GM13977 (cell line): ENCODE data around the gene CT47C1.
"Not testable (repeated sequence)": the region's sequence is repeated elsewhere in the genome, so short reads cannot be mapped to it uniquely, and the experiment has no call there.

ENCODE experiments used
- DNase-seq: peaks from one replicate; pipeline ENCODE4 v3.0.0; 2012; ENCODE audit warnings: low spot score
- in situ Hi-C: fragments of 300-500 bp; cut with MboI; formaldehyde crosslinking; loops from one replicate; pipeline ENCODE4 v1.12.0; 2022; ENCODE audit warnings: low sequenced_read_pairs, low pct_unique_long_range_greater_than_20kb, mixed read lengths, inconsistent platforms; ENCODE audit not compliant: unreplicated experiment
- TF ChIP-seq, protein P1 (sequence below): IDR thresholded peaks from 2 replicates; pipeline ENCODE4 v1.5.1; 2012; ENCODE audit warnings: mild to moderate bottlenecking, control low read depth; ENCODE audit not compliant: insufficient read depth; ENCODE audit errors: extremely low read depth, missing control alignments

The CT47C1 gene

GRCh38 chrX:119072744-119073143 lies at the start of gene CT47C1:
TSS of gene CT47C1 (plus strand) at chrX:119072993. CDS start at chrX:119073226, 233 bp downstream.
- TF ChIP-seq, protein P1, sequence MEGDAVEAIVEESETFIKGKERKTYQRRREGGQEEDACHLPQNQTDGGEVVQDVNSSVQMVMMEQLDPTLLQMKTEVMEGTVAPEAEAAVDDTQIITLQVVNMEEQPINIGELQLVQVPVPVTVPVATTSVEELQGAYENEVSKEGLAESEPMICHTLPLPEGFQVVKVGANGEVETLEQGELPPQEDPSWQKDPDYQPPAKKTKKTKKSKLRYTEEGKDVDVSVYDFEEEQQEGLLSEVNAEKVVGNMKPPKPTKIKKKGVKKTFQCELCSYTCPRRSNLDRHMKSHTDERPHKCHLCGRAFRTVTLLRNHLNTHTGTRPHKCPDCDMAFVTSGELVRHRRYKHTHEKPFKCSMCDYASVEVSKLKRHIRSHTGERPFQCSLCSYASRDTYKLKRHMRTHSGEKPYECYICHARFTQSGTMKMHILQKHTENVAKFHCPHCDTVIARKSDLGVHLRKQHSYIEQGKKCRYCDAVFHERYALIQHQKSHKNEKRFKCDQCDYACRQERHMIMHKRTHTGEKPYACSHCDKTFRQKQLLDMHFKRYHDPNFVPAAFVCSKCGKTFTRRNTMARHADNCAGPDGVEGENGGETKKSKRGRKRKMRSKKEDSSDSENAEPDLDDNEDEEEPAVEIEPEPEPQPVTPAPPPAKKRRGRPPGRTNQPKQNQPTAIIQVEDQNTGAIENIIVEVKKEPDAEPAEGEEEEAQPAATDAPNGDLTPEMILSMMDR, result no peak
- in situ Hi-C loops, result no loop called here

GRCh38 chrX:119025900-119026299 lies 46.9 kb upstream of the CT47C1 start:
- DNase-seq, result no peak
- in situ Hi-C loops, result no loop called here
- TF ChIP-seq, protein P1, result no peak

More at GRCh38 chrX:119072744-119073143, at the start of gene CT47C1:
- no peak for DNase-seq

DNA sequence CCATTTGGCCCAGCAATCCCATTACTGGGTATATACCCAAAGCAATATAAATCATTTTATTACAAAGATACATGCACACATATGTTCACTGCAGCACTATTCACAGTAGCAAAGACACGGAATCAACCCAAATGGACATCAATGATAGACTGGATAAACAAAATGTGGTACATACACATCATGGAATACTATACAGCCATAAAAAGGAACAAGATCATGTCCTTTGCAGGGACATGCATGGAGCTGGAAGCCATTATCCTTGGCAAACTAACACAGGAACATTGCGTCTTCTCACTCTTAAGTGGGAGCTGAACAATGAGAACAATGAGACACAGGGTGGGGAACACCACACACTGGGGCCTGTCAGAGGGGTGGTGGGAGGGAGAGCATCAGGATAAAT lies 46.4 kb upstream of the CT47C1 start:
- in situ Hi-C loops, DNase-seq: not testable (repeated sequence)

- in situ Hi-C loops, DNase-seq: not testable (repeated sequence)
Observed at GRCh38 chrX:119027960-119028732, 44.6 kb upstream of the CT47C1 start.

DNA sequence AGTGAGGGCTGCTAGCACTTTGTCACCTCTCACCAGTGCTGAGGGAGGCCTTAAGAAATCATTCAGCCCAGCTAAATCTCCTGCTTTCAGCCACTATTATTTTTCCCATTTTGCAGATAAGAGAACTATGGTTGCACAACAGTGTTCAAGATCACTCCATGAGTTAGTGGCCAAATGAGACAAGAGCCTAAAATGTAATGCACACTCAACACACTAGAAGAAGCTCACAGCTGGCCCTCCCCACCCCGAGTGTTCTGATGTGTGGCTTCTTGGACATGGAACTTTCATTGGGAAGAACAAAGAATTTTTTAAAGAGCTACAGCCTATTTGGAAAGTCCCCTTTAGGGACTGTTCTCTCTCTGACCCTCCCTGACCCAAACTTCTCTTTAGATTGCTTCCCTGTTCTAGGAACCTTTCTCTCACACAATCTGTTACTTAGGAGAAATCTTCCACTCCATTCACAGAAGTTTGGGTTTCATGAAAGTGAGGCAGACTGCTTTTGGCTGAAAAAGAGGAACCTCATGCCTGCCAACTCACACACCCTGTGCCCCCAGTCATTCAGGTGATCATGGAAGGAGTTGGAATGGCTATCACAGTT lies 44.0 kb upstream of the CT47C1 start:
- DNase-seq, result no peak
- TF ChIP-seq, protein P1, result no peak
- in situ Hi-C loops, result no loop called here

- in situ Hi-C loops, DNase-seq: not testable (repeated sequence)
Observed at GRCh38 chrX:119029656-119030055, 43.1 kb upstream of the CT47C1 start.

DNA sequence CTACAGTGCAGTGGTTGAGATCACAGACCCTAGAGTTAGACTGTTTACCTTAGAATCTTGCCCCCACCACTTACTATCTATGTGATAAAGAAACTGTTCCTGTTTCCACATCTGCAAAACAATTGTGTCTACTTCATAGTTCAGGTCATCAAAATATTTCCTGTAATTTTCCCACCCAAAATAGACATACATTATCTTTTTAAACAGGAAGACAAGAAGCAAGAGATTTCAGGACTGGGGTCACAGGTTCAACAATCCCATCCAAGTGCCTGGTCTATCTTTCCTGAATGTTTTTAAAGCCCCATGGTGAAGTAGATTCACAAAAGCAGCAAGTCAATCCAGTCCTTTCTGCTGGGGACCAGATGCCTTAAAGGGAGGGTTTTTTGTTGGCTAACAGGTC lies 41.8 kb upstream of the CT47C1 start:
- TF ChIP-seq, protein P1, result no peak
- no peak for DNase-seq
- in situ Hi-C loops, result no loop called here

DNA sequence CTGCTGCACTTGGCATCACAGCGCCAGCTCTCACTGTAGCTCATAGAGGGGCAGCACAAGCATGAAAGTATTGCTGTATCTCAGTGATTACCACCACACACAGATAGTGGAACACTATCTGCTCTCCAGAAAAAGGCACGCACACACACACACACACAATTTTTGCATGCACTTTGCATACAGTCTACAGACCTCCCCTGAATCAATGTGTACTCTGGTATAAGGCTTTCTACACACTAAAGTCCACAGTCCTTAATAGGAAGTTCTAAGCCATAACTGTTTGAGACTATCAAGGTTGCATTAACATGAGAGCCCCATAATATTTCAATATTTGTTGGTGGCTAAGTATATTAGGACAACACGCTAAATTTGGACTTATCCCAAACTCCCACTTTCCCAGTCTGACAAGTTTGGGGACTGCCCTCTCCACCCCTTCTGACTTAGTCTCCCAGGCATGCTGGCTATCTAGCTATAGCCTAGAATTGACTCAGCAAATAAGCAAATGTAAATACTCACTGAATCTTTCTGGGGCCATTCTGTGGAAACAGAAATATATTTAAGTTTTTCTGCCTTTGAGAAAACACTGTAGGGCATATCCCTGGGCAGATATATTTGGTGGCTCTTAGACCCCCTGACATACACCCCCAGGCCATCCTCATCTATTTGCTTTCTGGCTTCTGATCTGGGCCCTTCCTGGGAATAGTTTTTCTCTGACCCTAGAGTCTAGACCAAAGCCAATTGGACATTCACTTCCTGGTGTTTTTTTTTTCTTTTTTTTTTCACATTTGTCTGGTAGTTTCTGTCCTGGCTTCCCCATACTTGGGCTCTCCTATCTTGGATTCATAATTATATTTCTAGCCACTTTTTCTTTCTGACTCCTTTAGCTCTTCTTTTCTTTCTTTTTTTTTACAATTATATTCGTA lies 36.4 kb upstream of the CT47C1 start:
- DNase-seq, result no peak
- in situ Hi-C loops, result no loop called here
- TF ChIP-seq, protein P1, result no peak
